Activated CD8-positive, alpha-beta memory T cell treated with anti-CD3 and anti-CD28 coated beads for 4 hours (primary cell): ENCODE data around the gene KCNG2.

Source experiments
- DNase-seq, 2 donors: peaks; one replicate each; pipeline ENCODE4 v3.0.0-alpha.2; 2020; ENCODE audit warnings: low read depth in 2 of 2

KCNG2 gene

GRCh38 chr18:79799619-79800370 is 2.1 kb downstream of the KCNG2 start:
- DNase-seq, result no peak

- no peak for DNase-seq
Observed at GRCh38 chr18:79800371-79801180, 2.8 kb downstream of the KCNG2 start.

- DNase-seq, result no peak
Observed at GRCh38 chr18:79801217-79801616, 3.5 kb downstream of the KCNG2 start.

GRCh38 chr18:79801641-79802040 is 3.9 kb downstream of the KCNG2 start:
- DNase-seq, result no peak

- no peak for DNase-seq
Observed at GRCh38 chr18:79802298-79802697, 4.6 kb downstream of the KCNG2 start.

GRCh38 chr18:79803611-79804051 is 5.9 kb downstream of the KCNG2 start:
- DNase-seq, result no peak

- no peak for DNase-seq
Observed at GRCh38 chr18:79804130-79804787, 6.5 kb downstream of the KCNG2 start.

GRCh38 chr18:79805211-79805887 is 7.6 kb downstream of the KCNG2 start:
- DNase-seq, result no peak

- DNase-seq, result no peak
Observed at GRCh38 chr18:79805926-79806487, 8.3 kb downstream of the KCNG2 start.

- no peak for DNase-seq
Observed at GRCh38 chr18:79806976-79807841, 9.5 kb downstream of the KCNG2 start.

- DNase-seq, result no peak
Observed at GRCh38 chr18:79809482-79810192, 11.9 kb downstream of the KCNG2 start.

GRCh38 chr18:79812052-79812451 is 14.3 kb downstream of the KCNG2 start:
- DNase-seq, result no peak

GRCh38 chr18:79814373-79814772 is 16.6 kb downstream of the KCNG2 start:
- no peak for DNase-seq

- DNase-seq, result no peak
Observed at GRCh38 chr18:79815657-79816056, 17.9 kb downstream of the KCNG2 start.

GRCh38 chr18:79816092-79816491 is 18.4 kb downstream of the KCNG2 start:
- DNase-seq, result no peak

GRCh38 chr18:79816981-79817606 is 19.4 kb downstream of the KCNG2 start:
- DNase-seq, result no peak

GRCh38 chr18:79817607-79817998 is 19.9 kb downstream of the KCNG2 start:
- no peak for DNase-seq

GRCh38 chr18:79818036-79818435 is 20.3 kb downstream of the KCNG2 start:
- no peak for DNase-seq

- no peak for DNase-seq
Observed at GRCh38 chr18:79818631-79819030, 20.9 kb downstream of the KCNG2 start.
